B cell (primary cell): ENCODE data around the gene SPSB1. TPM values are rescaled to one million over a fixed set of nuclear protein-coding genes. Genes with fewer than 3 reads are reported as not detected.
A peak's percentile ranks its signal among the peaks of the same experiment; 100 is the strongest.

Experiments used
- ATAC-seq: fragments of 200-7000 bp; cut with Tn5 transposase; one replicate; pipeline ENCODE4 v1.10.0; 2021; ENCODE audit warnings: low read depth, mild to moderate bottlenecking, moderate number of reproducible peaks, moderate library complexity
- CTCF ChIA-PET: fragments of 350-600 bp; sonication (Branson Sonifier 250); formaldehyde crosslinking; loops from one replicate; lab custom pipeline; 2021; ENCODE audit warnings: antibody characterized with exemption, inconsistent platforms; lab: Charles Lee
- POLR2A ChIA-PET: fragments of 350-600 bp; sonication (Branson Sonifier 250); formaldehyde crosslinking; loops from one replicate; lab custom pipeline; 2021; ENCODE audit warnings: antibody characterized with exemption; lab: Charles Lee
- DNase-seq: peaks from one replicate; pipeline ENCODE4 v3.0.0; 2013
- H2AFZ ChIP-seq: 2 replicates; pipeline ENCODE4 v1.6.1; 2012; ENCODE audit warnings: mild to moderate bottlenecking, low read depth, low read length; ENCODE audit not compliant: insufficient read depth, poor library complexity, severe bottlenecking
- H3K27ac ChIP-seq, 2 donors: 1 replicate in 1 of 2; 2 replicates in 1 of 2; pipeline ENCODE4 v1.5.1; 2012 to 2013; ENCODE audit warnings: low read length in 2 of 2, mild to moderate bottlenecking in 2 of 2, moderate library complexity in 1 of 2
- H3K27me3 ChIP-seq, 4 experiments: fragments of 200-600 bp in 1 of 4; sonication (generic) in 1 of 4; replicated peaks in 1 of 4; 1 replicate in 2 of 4; 2 replicates in 2 of 4; pipeline versions ENCODE4 v1.6.1 to v1.7.0; 2013 to 2016; ENCODE audit warnings: low read length in 3 of 4, mild to moderate bottlenecking in 2 of 4, mixed read lengths in 1 of 4, moderate library complexity in 1 of 4; ENCODE audit not compliant: insufficient read depth in 4 of 4, control insufficient read depth in 3 of 4; ENCODE audit errors: control extremely low read depth in 1 of 4
- H3K36me3 ChIP-seq, 2 experiments: replicated peaks in 1 of 2; 1 replicate in 1 of 2; 2 replicates in 1 of 2; pipeline versions ENCODE4 v1.6.1 to v1.7.1; 2013; ENCODE audit warnings: low read length in 1 of 2; ENCODE audit not compliant: insufficient read depth in 2 of 2, control insufficient read depth in 1 of 2; ENCODE audit errors: control extremely low read depth in 1 of 2, extremely low read depth in 1 of 2
- H3K4me1 ChIP-seq, 2 donors: fragments of 200-600 bp in 1 of 2; sonication (generic) in 1 of 2; 1 replicate in 1 of 2; 2 replicates in 1 of 2; pipeline versions ENCODE4 v1.5.1 to v1.6.1; 2013 to 2017; ENCODE audit warnings: low read length in 2 of 2; ENCODE audit not compliant: control insufficient read depth in 2 of 2, insufficient read depth in 2 of 2
- H3K4me2 ChIP-seq: replicated peaks from 2 replicates; pipeline ENCODE3; 2012; ENCODE audit warnings: mild to moderate bottlenecking, low read depth, low read length; ENCODE audit not compliant: poor library complexity, severe bottlenecking
- H3K4me3 ChIP-seq, 5 experiments: fragments of 200-600 bp in 1 of 5; sonication (generic) in 1 of 5; 1 replicate in 3 of 5; 2 replicates in 2 of 5; pipeline versions ENCODE4 v1.5.1 to v1.7.0; 2011 to 2016; ENCODE audit warnings: low read length in 4 of 5, mild to moderate bottlenecking in 4 of 5, low read depth in 2 of 5, control low read depth in 1 of 5, moderate library complexity in 1 of 5; ENCODE audit not compliant: insufficient read depth in 1 of 5; ENCODE audit errors: control extremely low read depth in 1 of 5, extremely low read depth in 1 of 5
- H3K79me2 ChIP-seq: fragments of 200-600 bp; sonication (generic); one replicate; pipeline ENCODE4 v1.6.0; 2016; ENCODE audit warnings: low read length; ENCODE audit not compliant: control insufficient read depth, insufficient read depth
- H3K9ac ChIP-seq: fragments of 200-600 bp; sonication (generic); 2 replicates; pipeline ENCODE4 v1.6.1; 2017; ENCODE audit warnings: mild to moderate bottlenecking, low read length, moderate library complexity
- H3K9me3 ChIP-seq, 3 donors: one replicate each; pipeline versions ENCODE4 v1.6.1 to v1.7.1; 2013; ENCODE audit warnings: low read length in 2 of 3; ENCODE audit not compliant: control insufficient read depth in 2 of 3, insufficient read depth in 1 of 3; ENCODE audit errors: control extremely low read depth in 1 of 3
- H4K20me1 ChIP-seq: 2 replicates; pipeline ENCODE4 v1.6.0; 2012; ENCODE audit warnings: mild to moderate bottlenecking, low read length; ENCODE audit not compliant: insufficient read depth, control insufficient read depth, poor library complexity, severe bottlenecking
- H3K27ac Mint-ChIP-seq: one replicate; pipeline ENCODE4 v1.8.0; 2021; ENCODE audit warnings: mixed read lengths
- H3K27me3 Mint-ChIP-seq: one replicate; pipeline ENCODE4 v1.8.0; 2021; ENCODE audit warnings: mixed read lengths
- H3K4me1 Mint-ChIP-seq: one replicate; pipeline ENCODE4 v1.8.0; 2021; ENCODE audit warnings: mixed read lengths
- H3K4me3 Mint-ChIP-seq: one replicate; pipeline ENCODE4 v1.8.0; 2021; ENCODE audit warnings: mixed read lengths
- H3K9me3 Mint-ChIP-seq: one replicate; pipeline ENCODE4 v1.8.0; 2022; ENCODE audit warnings: mixed read lengths; ENCODE audit not compliant: insufficient read depth
- EZH2 ChIP-seq: IDR thresholded peaks from 2 replicates; pipeline ENCODE4 v1.6.1; 2012; ENCODE audit warnings: borderline replicate concordance, low read depth, mild to moderate bottlenecking, moderate library complexity, low read length; ENCODE audit not compliant: insufficient read depth, poor library complexity, severe bottlenecking
- WGBS: methylation state at CpG from one replicate; pipeline ENCODE4 v1.1.5; 2013; ENCODE audit warnings: missing lambda C conversion rate; ENCODE audit not compliant: insufficient coverage; 5-methylcytosine and 5-hydroxymethylcytosine counted together
- intact Hi-C: fragments of 100-400 bp; cut with micrococcal nuclease; formaldehyde crosslinking; loops from one replicate; pipeline ENCODE4 v1.10.0; 2022
- polyA plus RNA-seq: library from polyadenylated mRNA; depleted of rRNA; stranded (reverse); fragments of >200 nt; gene quantifications from 2 replicates; pipeline ENCODE4 v1.2.3, GENCODE V29; 2012
- total RNA-seq, 2 donors: library from RNA; stranded (reverse); fragments of 120-200 nt in 1 of 2; gene quantifications; 1 replicate in 1 of 2; 2 replicates in 1 of 2; pipeline versions ENCODE4 v1.2.3 to v1.2.4, GENCODE V29; 2013 to 2022
- TF ChIP-seq, protein P1 (sequence below): fragments of 200-600 bp; IDR thresholded peaks from one replicate; pipeline ENCODE4 v1.8.0; 2022; ENCODE audit warnings: antibody characterized with exemption, mild to moderate bottlenecking

SPSB1 gene
- total and polyA plus RNA-seq, 2 donors (not counting 1 experiment from before 2014, with no cell fraction given): 1.7 to 9.4 TPM

DNA sequence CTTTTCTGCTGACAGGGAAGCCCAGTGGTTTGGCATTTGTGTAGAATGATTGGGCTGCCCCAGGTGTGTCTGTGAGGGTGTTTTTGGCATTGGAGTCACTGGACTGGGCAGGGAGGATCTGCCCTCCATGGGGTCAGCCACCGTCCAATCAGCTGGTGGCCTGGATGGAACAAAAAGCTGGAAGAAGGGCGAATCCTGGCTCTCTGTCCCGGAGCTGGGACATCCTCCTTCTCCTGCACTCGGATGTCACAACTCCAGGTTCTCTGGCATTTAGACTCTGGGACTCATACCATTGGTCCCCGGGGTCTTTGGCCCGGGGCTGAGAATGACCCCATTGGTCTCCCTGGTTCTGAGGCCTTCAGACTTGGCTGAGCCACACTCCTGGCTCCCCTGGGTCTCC is 11.2 kb downstream of the SPSB1 start:
- H3K4me3 Mint-ChIP-seq: no peak overlapping the region
- Histone ChIP-seq H3K4me3 (no peak overlapping the region), H3K79me2 (peaks cover 87% of the 10 kb centered on the region), H3K9ac (no peak overlapping the region), H3K4me2 (no peak overlapping the region), H2AFZ (no peak overlapping the region), H4K20me1 (no peaks in the 10 kb centered on the region), H3K9me3 (no peaks in the 10 kb centered on the region), H3K27ac (no peak overlapping the region), H3K27me3 (no peaks in the 10 kb centered on the region), H3K4me1 (peaks cover 15 to 28% of the 10 kb centered on the region in 2 donors), H3K36me3 (no peaks in the 10 kb centered on the region)
- intact Hi-C loops: no loop called here
- H3K4me1 Mint-ChIP-seq: peaks cover 42% of the 10 kb centered on the region
- POLR2A ChIA-PET: no interaction called here
- 98% methylated on average over 6 of the region's 6 CpGs for WGBS
- no peaks in the 10 kb centered on the region for H3K27me3 Mint-ChIP-seq
- TF ChIP-seq, protein P1, sequence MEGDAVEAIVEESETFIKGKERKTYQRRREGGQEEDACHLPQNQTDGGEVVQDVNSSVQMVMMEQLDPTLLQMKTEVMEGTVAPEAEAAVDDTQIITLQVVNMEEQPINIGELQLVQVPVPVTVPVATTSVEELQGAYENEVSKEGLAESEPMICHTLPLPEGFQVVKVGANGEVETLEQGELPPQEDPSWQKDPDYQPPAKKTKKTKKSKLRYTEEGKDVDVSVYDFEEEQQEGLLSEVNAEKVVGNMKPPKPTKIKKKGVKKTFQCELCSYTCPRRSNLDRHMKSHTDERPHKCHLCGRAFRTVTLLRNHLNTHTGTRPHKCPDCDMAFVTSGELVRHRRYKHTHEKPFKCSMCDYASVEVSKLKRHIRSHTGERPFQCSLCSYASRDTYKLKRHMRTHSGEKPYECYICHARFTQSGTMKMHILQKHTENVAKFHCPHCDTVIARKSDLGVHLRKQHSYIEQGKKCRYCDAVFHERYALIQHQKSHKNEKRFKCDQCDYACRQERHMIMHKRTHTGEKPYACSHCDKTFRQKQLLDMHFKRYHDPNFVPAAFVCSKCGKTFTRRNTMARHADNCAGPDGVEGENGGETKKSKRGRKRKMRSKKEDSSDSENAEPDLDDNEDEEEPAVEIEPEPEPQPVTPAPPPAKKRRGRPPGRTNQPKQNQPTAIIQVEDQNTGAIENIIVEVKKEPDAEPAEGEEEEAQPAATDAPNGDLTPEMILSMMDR: no peak
- TF ChIP-seq EZH2: no peak
- no peak for ATAC-seq
- CTCF ChIA-PET: no interaction called here
- no peaks in the 10 kb centered on the region for H3K9me3 Mint-ChIP-seq
- no peak overlapping the region for H3K27ac Mint-ChIP-seq
- DNase-seq: no peak

DNA sequence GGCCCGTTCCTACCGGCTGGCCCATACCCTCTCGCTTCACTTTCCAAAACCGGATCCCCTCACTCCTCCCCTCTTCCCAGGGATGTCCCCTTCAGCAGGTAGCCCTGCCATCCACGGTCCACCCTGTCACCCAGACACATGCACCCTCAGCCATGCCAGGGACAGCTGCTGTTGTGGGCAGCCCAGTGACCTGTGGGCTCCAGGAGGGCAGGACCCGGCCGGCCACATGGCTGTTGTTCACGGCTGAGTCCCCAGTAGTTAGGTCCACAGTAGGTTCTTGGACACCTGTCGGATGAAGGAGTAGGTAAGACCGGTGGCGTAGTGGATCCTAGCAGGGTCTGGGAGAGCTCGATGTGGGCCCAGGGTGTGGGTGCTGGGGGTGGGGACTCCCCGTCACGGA is 12.5 kb downstream of the SPSB1 start:
- Mint-ChIP-seq H3K27me3 (no peaks in the 10 kb centered on the region), H3K4me3 (no peak overlapping the region), H3K4me1 (peaks cover 44% of the 10 kb centered on the region), H3K9me3 (no peaks in the 10 kb centered on the region), H3K27ac (no peak overlapping the region)
- 82% methylated on average over 9 of the region's 14 CpGs for WGBS
- POLR2A ChIA-PET: no interaction called here
- H3K4me3 ChIP-seq: no peak overlapping the region
- H3K27me3 ChIP-seq: no peaks in the 10 kb centered on the region
- H3K79me2 ChIP-seq: peaks cover 91% of the 10 kb centered on the region
- CTCF ChIA-PET: interaction anchor here (1.0 kb wide), 1 partner anchor 150 kb away, joined by 3 read pairs; no protein-coding TSS in a partner anchor
- H3K36me3 ChIP-seq: no peaks in the 10 kb centered on the region
- no peak overlapping the region for H3K9ac ChIP-seq
- H3K4me2 ChIP-seq: no peak overlapping the region
- no peak overlapping the region for H2AFZ ChIP-seq
- H4K20me1 ChIP-seq: no peaks in the 10 kb centered on the region
- intact Hi-C loops: no loop called here
- peaks cover 15 to 28% of the 10 kb centered on the region in 2 donors for H3K4me1 ChIP-seq
- H3K9me3 ChIP-seq: no peaks in the 10 kb centered on the region
- no peak overlapping the region for H3K27ac ChIP-seq
- no peak for DNase-seq
- TF ChIP-seq EZH2: no peak
- TF ChIP-seq, protein P1: no peak
- ATAC-seq: peak; percentile 10
